GM21723 (cell line): ENCODE measurements around the gene STAG1.
"Not testable (repeated sequence)": the region's sequence is repeated elsewhere in the genome, so short reads cannot be mapped to it uniquely, and the experiment has no call there.

Experiments used
- ATAC-seq: cut with Tn5 transposase; IDR thresholded peaks from one replicate; pipeline ENCODE4 v1.9.1; 2021; ENCODE audit warnings: mild to moderate bottlenecking, moderate library complexity; ENCODE audit not compliant: unreplicated experiment

The STAG1 gene

DNA sequence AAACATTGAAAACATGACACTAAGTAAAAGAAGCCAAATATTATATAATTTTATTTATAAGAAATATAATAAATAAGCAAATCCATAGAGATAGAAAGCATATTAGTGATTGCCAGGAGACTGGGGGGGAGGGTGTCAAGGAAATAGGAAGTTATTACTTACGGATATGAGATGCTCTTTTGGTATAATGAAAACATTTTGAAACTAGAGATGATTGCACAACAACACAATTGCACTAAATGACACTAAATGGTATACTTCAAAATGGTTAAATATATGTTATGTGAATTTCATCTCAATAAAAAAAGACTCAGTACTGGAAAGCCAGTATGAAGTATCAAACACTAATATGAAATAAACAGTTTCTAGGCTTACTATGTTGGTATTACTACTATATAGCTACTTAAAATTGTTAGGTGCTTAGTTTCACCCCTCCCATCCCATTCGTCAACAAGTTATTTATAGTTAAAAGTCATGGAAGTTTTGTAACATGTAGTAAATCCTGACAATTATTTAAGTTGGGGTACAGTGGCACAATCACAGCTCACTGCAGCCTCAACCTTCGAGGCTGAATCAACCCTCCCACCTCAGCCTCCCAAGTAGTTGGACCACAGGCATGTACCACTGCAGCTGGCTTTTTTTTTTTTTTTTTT, 43.7 kb downstream of the STAG1 start:
- no peak for ATAC-seq

DNA sequence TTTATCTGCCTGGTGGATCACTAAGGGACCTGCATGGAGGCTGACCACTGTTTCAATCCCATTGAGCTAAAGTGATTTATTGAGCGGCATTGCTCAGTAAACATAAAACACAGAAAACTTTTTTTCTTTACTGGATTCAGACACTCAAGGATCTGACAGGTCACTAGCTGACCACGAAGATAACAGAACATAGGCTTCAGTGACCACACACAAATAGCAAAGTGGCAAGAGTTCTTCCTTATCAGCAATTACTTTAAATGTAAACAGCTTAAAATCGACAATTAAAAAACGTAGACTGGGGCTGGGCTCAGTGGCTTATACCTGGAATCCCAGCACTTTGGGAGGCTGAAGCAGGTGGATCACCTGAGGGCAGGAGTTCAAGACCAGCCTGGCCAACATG, 48.7 kb downstream of the STAG1 start:
- no peak for ATAC-seq

GRCh38 chr3:136699271-136699828, 52.8 kb downstream of the STAG1 start:
- no peak for ATAC-seq

- no peak for ATAC-seq
These were observed 53.8 kb downstream of the STAG1 start for GRCh38 chr3:136698361-136698760.

- ATAC-seq: no peak
These were observed 55.4 kb downstream of the STAG1 start for GRCh38 chr3:136696797-136697196.

GRCh38 chr3:136694321-136694720, 57.9 kb downstream of the STAG1 start:
- ATAC-seq: no peak

DNA sequence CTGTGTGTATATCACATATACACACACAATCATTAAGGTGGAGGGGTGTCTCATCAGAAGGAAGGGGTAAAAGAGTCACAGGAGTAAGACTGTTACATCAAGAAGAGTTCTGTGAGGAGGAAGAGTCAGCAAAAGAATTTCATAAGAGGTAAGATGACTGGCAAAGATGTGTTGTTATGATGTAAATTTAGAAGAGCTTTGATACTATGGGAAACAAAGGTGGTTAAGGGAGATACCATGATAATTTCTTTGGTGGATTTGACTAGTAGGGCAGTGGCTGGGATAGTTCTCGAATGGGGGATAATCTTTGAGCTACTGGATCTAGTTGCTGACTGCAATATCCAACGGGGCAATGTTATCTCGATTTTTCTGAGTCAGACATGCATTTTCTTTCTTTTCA, 61.6 kb downstream of the STAG1 start:
- ATAC-seq: no peak

- no peak for ATAC-seq
These were observed 66.3 kb downstream of the STAG1 start for GRCh38 chr3:136685882-136686281.

DNA sequence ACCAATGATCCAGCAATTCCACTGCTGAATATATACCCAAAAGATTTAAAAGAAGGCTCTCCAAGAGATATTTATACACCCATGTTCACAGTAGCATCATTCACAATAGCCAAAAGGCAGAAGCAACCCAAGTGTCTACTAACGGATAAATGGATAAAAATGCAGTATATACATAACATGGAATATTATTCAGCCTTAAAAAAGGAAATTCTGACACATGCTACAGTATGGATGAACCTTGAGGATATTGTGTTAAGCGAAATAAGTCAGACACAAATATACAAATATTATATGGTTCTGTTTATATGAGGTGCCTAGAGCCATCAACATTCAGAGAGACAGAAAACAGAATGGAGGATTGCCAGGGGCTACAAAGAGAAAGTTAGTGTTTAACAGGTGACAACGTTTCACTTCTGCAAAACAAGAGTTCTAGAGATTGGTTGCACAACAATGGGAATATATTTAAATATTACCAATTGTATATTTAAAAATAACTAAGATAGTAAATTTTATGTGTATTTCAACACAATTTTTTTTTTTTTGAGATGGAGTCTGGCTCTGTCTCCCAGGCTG, 69.4 kb downstream of the STAG1 start:
- ATAC-seq: no peak

- no peak for ATAC-seq
These were observed 73.2 kb downstream of the STAG1 start for GRCh38 chr3:136678981-136679380.

GRCh38 chr3:136676009-136676408, 76.2 kb downstream of the STAG1 start:
- no peak for ATAC-seq

GRCh38 chr3:136675150-136675858, 76.9 kb downstream of the STAG1 start:
- no peak for ATAC-seq

DNA sequence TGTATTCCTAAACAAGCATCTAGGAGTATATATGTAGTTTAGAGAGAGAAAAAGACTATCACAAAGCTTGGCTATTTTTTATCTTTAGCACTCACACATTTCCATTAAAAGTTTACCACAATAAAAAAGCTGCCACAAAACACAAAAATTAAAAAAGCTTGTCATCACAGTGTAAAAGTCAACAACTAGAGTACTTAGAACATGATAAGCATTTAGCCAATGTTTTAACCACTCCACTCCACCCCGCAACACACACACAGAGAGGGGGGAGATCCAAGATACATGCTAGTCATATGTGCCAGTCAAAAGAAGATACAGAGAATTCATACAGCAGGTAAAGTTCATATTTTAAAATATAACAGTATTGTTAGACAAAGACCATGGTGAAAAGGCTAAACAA, 79.7 kb downstream of the STAG1 start:
- no peak for ATAC-seq

DNA sequence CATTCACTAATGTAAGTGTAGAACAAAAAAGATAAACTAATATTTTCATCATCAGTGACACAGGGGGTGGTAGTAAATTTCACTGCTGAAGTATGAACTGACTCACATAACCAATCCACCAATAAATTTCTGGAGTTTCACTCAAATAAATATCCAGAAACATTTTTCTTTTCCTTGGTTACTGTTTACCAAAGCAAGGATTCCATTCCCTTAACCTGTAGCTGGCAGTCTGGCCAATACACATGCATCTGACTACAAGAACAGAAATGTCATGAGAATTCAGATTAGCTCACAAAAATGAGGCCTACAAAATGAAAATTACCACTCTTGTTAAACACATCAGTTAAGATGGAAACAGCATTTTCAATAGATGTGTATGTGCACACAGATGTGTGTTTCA, 80.3 kb downstream of the STAG1 start:
- ATAC-seq: no peak

DNA sequence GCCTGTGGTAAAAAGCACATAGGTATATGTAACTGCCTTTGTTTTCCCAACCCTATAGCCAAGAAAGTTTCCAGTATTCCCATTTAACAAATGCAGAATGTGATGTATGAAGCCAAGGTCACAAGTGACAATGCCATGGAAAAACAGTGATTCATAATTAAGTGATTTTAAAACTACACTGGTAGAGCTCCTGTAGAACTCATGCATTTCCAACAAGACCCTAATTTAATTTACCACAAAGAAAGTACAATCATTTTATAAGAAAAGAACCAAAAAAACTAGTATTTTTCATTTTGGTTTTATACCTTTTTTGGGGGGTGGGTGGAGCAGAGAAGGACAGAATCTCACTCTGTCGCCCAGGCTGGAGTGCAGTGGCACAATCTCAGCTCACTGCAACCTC, 82.0 kb downstream of the STAG1 start:
- no peak for ATAC-seq

DNA sequence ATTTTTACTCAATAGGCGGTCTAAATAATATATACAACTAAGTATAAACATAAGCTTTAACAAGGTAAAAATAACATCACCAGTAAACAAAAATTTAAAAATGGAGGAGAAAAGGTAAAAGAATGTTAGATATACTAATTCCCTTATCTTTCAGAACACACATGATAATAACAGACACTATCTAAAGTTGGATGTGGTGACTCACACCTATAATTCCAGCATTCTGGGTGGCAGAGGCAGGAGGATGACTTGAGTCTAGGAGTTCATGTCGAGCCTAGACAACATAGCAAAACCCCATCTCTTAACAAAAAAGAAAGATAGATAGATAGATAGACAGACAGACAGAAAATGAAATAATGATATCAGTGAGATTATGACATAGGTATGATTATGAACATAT, 85.1 kb downstream of the STAG1 start:
- no peak for ATAC-seq

GRCh38 chr3:136666301-136666700, 85.9 kb downstream of the STAG1 start:
- not testable (repeated sequence) for ATAC-seq

GRCh38 chr3:136664771-136665170, 87.4 kb downstream of the STAG1 start:
- ATAC-seq: no peak

- no peak for ATAC-seq
These were observed 90.9 kb downstream of the STAG1 start for GRCh38 chr3:136661282-136661681.

- ATAC-seq: no peak
These were observed 93.1 kb downstream of the STAG1 start for GRCh38 chr3:136658946-136659682.

DNA sequence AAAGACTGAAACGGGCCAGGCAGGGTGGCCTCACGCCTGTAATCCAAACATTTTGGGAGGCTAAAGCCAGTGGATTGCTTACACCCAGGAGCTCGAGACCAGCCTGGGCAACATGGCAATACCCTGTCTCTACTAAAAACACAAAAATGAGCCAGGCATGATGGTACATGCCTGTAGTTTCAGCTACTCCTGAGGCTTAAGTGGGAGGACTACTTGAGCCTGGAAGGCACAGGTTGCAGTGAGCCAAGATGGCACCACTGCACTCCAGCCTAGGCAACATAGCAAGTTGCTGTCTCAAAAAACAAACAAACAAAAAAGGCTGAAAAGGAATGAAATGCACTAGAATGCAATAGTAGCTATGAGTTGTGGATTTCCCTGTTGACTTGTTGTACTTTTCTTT, 94.7 kb downstream of the STAG1 start:
- no peak for ATAC-seq
